Coronary artery (tissue), 2 donors: ENCODE data around the gene CLIP1.
"Not testable (repeated sequence)": the region's sequence is repeated elsewhere in the genome, so short reads cannot be mapped to it uniquely, and the experiment has no call there.

ENCODE experiments used
- DNase-seq: peaks from one replicate; pipeline ENCODE4 v3.0.0-alpha.2; 2017; ENCODE audit warnings: low spot score
- H3K27ac ChIP-seq, 2 donors: fragments of 200-600 bp; sonication (generic); one replicate each; pipeline ENCODE4 v1.5.1; 2016 to 2019
- H3K4me3 ChIP-seq: fragments of 200-600 bp; sonication (generic); 2 replicates; pipeline ENCODE4 v1.5.1; 2016; ENCODE audit warnings: mild to moderate bottlenecking, moderate library complexity
- CTCF ChIP-seq: fragments of 200-600 bp; sonication (generic); IDR thresholded peaks from one replicate; pipeline ENCODE4 v1.5.1; 2019; ENCODE audit warnings: antibody characterized with exemption

CLIP1 gene

GRCh38 chr12:122399254-122399591 is 23.2 kb downstream of the CLIP1 start:
- peak overlapping the region; percentile 49 for H3K4me3 ChIP-seq
- H3K27ac ChIP-seq: peak overlapping the region; percentile 93 to 97
- DNase-seq: no peak
- TF ChIP-seq CTCF: no peak

GRCh38 chr12:122397981-122398380 is 24.5 kb downstream of the CLIP1 start:
- H3K4me3 ChIP-seq, DNase-seq: not testable (repeated sequence)
- peak overlapping the region in 1 of 2 donors; percentile 97 for H3K27ac ChIP-seq

- peak overlapping the region in 1 of 2 donors; percentile 23 for H3K27ac ChIP-seq
- no peak overlapping the region for H3K4me3 ChIP-seq
- TF ChIP-seq CTCF: no peak
- no peak for DNase-seq
These were observed 27.1 kb downstream of the CLIP1 start for GRCh38 chr12:122395319-122395718.

- DNase-seq: no peak
- H3K27ac ChIP-seq: peak overlapping the region in 1 of 2 donors; percentile 23
These were observed 27.8 kb downstream of the CLIP1 start for GRCh38 chr12:122394626-122395194.

GRCh38 chr12:122393817-122394216 is 28.7 kb downstream of the CLIP1 start:
- DNase-seq: no peak
- Histone ChIP-seq H3K4me3 (no peak overlapping the region), H3K27ac (no peak overlapping the region)
- no peak for TF ChIP-seq CTCF

More at GRCh38 chr12:122394626-122395194, 27.8 kb downstream of the CLIP1 start:
- no peak for TF ChIP-seq CTCF
- H3K4me3 ChIP-seq: no peak overlapping the region

- TF ChIP-seq CTCF: no peak
- H3K4me3 ChIP-seq: no peak overlapping the region
- no peak for DNase-seq
- H3K27ac ChIP-seq: no peak overlapping the region
These were observed 30.1 kb downstream of the CLIP1 start for GRCh38 chr12:122392411-122392810.

- Histone ChIP-seq H3K27ac (no peak overlapping the region), H3K4me3 (no peak overlapping the region)
- no peak for TF ChIP-seq CTCF
- DNase-seq: no peak
These were observed 32.8 kb downstream of the CLIP1 start for GRCh38 chr12:122389677-122390076.

GRCh38 chr12:122387887-122388286 is 34.6 kb downstream of the CLIP1 start:
- H3K27ac ChIP-seq: no peak overlapping the region

More at GRCh38 chr12:122387887-122388286, 34.6 kb downstream of the CLIP1 start:
- H3K4me3 ChIP-seq: no peak overlapping the region
- TF ChIP-seq CTCF: no peak
- no peak for DNase-seq
